ENCODE measurements around the gene SP140L.
"Not testable (repeated sequence)": the region's sequence is repeated elsewhere in the genome, so short reads cannot be mapped to it uniquely, and the experiment has no call there.

The SP140L gene

GRCh38 chr2:230323385-230324106, 3.4 kb upstream of the SP140L start:
- DNase-seq (ENCODE audit: low spot score) = no peak

- DNase-seq (ENCODE audit: low spot score) = no peak
Observed at GRCh38 chr2:230324503-230324902, 2.5 kb upstream of the SP140L start.

- no peak for DNase-seq (ENCODE audit: low spot score)
Observed at GRCh38 chr2:230325316-230326243, 1.4 kb upstream of the SP140L start.

- peak; percentile 37 for DNase-seq (ENCODE audit: low spot score)
Observed at GRCh38 chr2:230327418-230328154, 593 bp downstream of the SP140L start.

GRCh38 chr2:230328155-230328458, 1.1 kb downstream of the SP140L start:
- no peak for DNase-seq (ENCODE audit: low spot score)

- peak; percentile 13 for DNase-seq (ENCODE audit: low spot score)
Observed at GRCh38 chr2:230329946-230330605, 3.1 kb downstream of the SP140L start.

GRCh38 chr2:230330725-230331124, 3.7 kb downstream of the SP140L start:
- DNase-seq (ENCODE audit: low spot score) = no peak

GRCh38 chr2:230335461-230335863, 8.5 kb downstream of the SP140L start:
- DNase-seq (ENCODE audit: low spot score) = no peak

- DNase-seq (ENCODE audit: low spot score) = no peak
Observed at GRCh38 chr2:230335864-230336506, 9.0 kb downstream of the SP140L start.

- not testable (repeated sequence) for DNase-seq (ENCODE audit: low spot score)
Observed at GRCh38 chr2:230341936-230342528, 15.0 kb downstream of the SP140L start.

- DNase-seq (ENCODE audit: low spot score) = not testable (repeated sequence)
Observed at GRCh38 chr2:230343041-230343624, 16.1 kb downstream of the SP140L start.

- no peak for DNase-seq (ENCODE audit: low spot score)
Observed at GRCh38 chr2:230343747-230344146, 16.8 kb downstream of the SP140L start.

- no peak for DNase-seq (ENCODE audit: low spot score)
Observed at GRCh38 chr2:230346465-230346864, 19.5 kb downstream of the SP140L start.

GRCh38 chr2:230346921-230347533, 20.0 kb downstream of the SP140L start:
- DNase-seq (ENCODE audit: low spot score) = no peak

- DNase-seq (ENCODE audit: low spot score) = no peak
Observed at GRCh38 chr2:230347659-230348305, 20.8 kb downstream of the SP140L start.

GRCh38 chr2:230348787-230349186, 21.8 kb downstream of the SP140L start:
- DNase-seq (ENCODE audit: low spot score) = no peak

GRCh38 chr2:230356084-230356483, 29.1 kb downstream of the SP140L start:
- DNase-seq (ENCODE audit: low spot score) = no peak

GRCh38 chr2:230358305-230358704, 31.3 kb downstream of the SP140L start:
- DNase-seq (ENCODE audit: low spot score) = no peak

- no peak for DNase-seq (ENCODE audit: low spot score)
Observed at GRCh38 chr2:230360028-230360427, 33.0 kb downstream of the SP140L start.
